H1 (cell line): ENCODE measurements around the gene SHISAL1. TPM values are rescaled to one million over a fixed set of nuclear protein-coding genes. Genes with fewer than 3 reads are reported as not detected.

ENCODE experiments used
- CTBP2 ChIP-seq: IDR thresholded peaks from 2 replicates; pipeline ENCODE4 v1.7.0; 2011; ENCODE audit warnings: borderline replicate concordance, mild to moderate bottlenecking, moderate library complexity, mixed read lengths, low read length; ENCODE audit not compliant: insufficient read depth, insufficient read length
- HDAC6 ChIP-seq: IDR thresholded peaks from one replicate; pipeline ENCODE4 v1.7.1; 2012; ENCODE audit warnings: low read depth, mild to moderate bottlenecking, inconsistent platforms, low read length, moderate library complexity
- NANOG ChIP-seq: IDR thresholded peaks from 2 replicates; pipeline ENCODE4 v1.6.1; 2011; ENCODE audit warnings: low read length, low read depth, mild to moderate bottlenecking, inconsistent platforms; ENCODE audit not compliant: insufficient read depth, poor library complexity, severe bottlenecking
- polyA plus RNA-seq, 7 experiments: library from polyadenylated mRNA; depleted of rRNA in 3 of 7; stranded (reverse) in 5 of 7; unstranded in 2 of 7; fragments of >200 nt in 5 of 7; fragments of 200-250 nt in 2 of 7; gene quantifications; 1 replicate in 5 of 7; 2 replicates in 1 of 7; 4 replicates in 1 of 7; pipeline versions ENCODE4 v1.2.1 to v1.2.3, GENCODE V29; 2011 to 2013; ENCODE audit warnings: missing spikeins in 2 of 7, mixed read lengths in 2 of 7
- total RNA-seq: library from RNA; stranded (reverse); fragmentation: NEBNext Ultra II Directional; extraction: Animal tissue kit (Norgen Biotek cat#: 25700); gene quantifications from 2 replicates; pipeline ENCODE4 v1.2.1, GENCODE V29; 2021
- TF ChIP-seq, protein P1 (sequence below): IDR thresholded peaks from 2 replicates; pipeline ENCODE4 v1.6.1; 2012; ENCODE audit warnings: low read length, inconsistent platforms
- TF ChIP-seq, protein P2 (sequence below): IDR thresholded peaks from 2 replicates; pipeline ENCODE4 v1.6.1; 2011; ENCODE audit warnings: low read length, improper control_type of control experiment

The SHISAL1 gene
- total and polyA plus RNA-seq, 2 of the 8 experiments (the other 6 are each of a cell fraction or from before 2014, with no cell fraction given) = 3.7 to 5.8 TPM

DNA sequence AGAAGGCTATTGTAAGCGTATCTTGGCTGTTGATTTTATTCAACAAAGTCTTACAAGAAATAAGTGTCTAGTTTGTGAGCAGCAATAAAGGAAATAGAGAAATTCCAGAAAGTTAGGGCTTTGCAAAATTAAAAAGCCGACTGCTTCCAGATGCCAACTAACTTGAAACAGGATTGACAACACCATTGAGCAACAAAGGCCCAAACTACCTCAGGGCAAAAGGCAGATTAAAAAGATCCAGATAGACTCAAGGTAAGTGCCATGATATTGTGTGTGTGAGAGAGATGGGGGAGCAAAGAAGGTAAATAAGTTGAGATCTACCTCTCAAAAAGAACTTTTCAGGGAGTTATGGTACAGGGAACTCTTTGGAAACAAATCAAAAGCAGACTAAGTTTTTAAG, 82.9 kb downstream of the SHISAL1 start (continued):
- TF ChIP-seq, protein P1, sequence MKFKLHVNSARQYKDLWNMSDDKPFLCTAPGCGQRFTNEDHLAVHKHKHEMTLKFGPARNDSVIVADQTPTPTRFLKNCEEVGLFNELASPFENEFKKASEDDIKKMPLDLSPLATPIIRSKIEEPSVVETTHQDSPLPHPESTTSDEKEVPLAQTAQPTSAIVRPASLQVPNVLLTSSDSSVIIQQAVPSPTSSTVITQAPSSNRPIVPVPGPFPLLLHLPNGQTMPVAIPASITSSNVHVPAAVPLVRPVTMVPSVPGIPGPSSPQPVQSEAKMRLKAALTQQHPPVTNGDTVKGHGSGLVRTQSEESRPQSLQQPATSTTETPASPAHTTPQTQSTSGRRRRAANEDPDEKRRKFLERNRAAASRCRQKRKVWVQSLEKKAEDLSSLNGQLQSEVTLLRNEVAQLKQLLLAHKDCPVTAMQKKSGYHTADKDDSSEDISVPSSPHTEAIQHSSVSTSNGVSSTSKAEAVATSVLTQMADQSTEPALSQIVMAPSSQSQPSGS = no peak
- TF ChIP-seq NANOG = no peak
- TF ChIP-seq CTBP2 = no peak
- no peak for TF ChIP-seq HDAC6
- TF ChIP-seq, protein P2, sequence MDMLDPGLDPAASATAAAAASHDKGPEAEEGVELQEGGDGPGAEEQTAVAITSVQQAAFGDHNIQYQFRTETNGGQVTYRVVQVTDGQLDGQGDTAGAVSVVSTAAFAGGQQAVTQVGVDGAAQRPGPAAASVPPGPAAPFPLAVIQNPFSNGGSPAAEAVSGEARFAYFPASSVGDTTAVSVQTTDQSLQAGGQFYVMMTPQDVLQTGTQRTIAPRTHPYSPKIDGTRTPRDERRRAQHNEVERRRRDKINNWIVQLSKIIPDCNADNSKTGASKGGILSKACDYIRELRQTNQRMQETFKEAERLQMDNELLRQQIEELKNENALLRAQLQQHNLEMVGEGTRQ = no peak
- TF ChIP-seq, all 59 proteins: peak for 0
